Omental fat pad (tissue), 4 donors: ENCODE results near the gene MAML3. TPM values are rescaled to one million over a fixed set of nuclear protein-coding genes. Genes with fewer than 3 reads are reported as not detected.

Source experiments
- ATAC-seq: fragments of 150-250 bp; one replicate; pipeline ENCODE4 v1.9.1; 2016; ENCODE audit warnings: mild to moderate bottlenecking, moderate library complexity; ENCODE audit not compliant: low FRiP score
- DNase-seq: peaks from one replicate; pipeline ENCODE4 v3.0.0-alpha.2; 2019; ENCODE audit warnings: low spot score
- CTCF ChIP-seq, 3 donors: fragments of 450-650 bp; IDR thresholded peaks; one replicate each; pipeline ENCODE4 v1.5.1; 2016 to 2017; ENCODE audit warnings: antibody characterized with exemption in 3 of 3, mild to moderate bottlenecking in 3 of 3, moderate library complexity in 2 of 3
- total RNA-seq, 4 donors: library from RNA; depleted of rRNA; stranded (reverse); fragments of >200 nt; gene quantifications; one replicate each; pipeline ENCODE4 v1.1.0, GENCODE V29; 2016

Gene MAML3
- total RNA-seq, 4 donors from 2014 or later, result 4.8 to 12.8 (median 11.7) TPM

- no peak for TF ChIP-seq CTCF (IDR thresholded peaks at IDR 0.05)
- DNase-seq (no peak), ATAC-seq (no peak)
Measured at GRCh38 chr4:139912445-139912844, 241.5 kb downstream of the MAML3 start.

- TF ChIP-seq CTCF (IDR thresholded peaks at IDR 0.05), result no peak
- ATAC-seq (peak; percentile 46), DNase-seq (no peak)
Measured at GRCh38 chr4:139910106-139910505, 243.9 kb downstream of the MAML3 start.

GRCh38 chr4:139908636-139909437 lies 245.1 kb downstream of the MAML3 start:
- DNase-seq (no peak), ATAC-seq (no peak)
- no peak for TF ChIP-seq CTCF (IDR thresholded peaks at IDR 0.05)

GRCh38 chr4:139907001-139907809 lies 246.8 kb downstream of the MAML3 start:
- ATAC-seq, result no peak
- no peak for DNase-seq
- TF ChIP-seq CTCF (IDR thresholded peaks at IDR 0.05), result no peak

GRCh38 chr4:139905489-139905888 lies 248.5 kb downstream of the MAML3 start:
- no peak for TF ChIP-seq CTCF (IDR thresholded peaks at IDR 0.05)
- DNase-seq (no peak), ATAC-seq (no peak)

- ATAC-seq, result no peak
- DNase-seq, result no peak
- TF ChIP-seq CTCF (IDR thresholded peaks at IDR 0.05), result no peak
Measured at GRCh38 chr4:139904406-139904805, 249.6 kb downstream of the MAML3 start.
